ENCODE measurements around the gene GPR39. TPM values are rescaled to one million over a fixed set of nuclear protein-coding genes. Genes with fewer than 3 reads are reported as not detected.

Gene GPR39
- polyA plus RNA-seq, 4 donors = 3.8 to 12.6 (median 5.3) TPM

DNA sequence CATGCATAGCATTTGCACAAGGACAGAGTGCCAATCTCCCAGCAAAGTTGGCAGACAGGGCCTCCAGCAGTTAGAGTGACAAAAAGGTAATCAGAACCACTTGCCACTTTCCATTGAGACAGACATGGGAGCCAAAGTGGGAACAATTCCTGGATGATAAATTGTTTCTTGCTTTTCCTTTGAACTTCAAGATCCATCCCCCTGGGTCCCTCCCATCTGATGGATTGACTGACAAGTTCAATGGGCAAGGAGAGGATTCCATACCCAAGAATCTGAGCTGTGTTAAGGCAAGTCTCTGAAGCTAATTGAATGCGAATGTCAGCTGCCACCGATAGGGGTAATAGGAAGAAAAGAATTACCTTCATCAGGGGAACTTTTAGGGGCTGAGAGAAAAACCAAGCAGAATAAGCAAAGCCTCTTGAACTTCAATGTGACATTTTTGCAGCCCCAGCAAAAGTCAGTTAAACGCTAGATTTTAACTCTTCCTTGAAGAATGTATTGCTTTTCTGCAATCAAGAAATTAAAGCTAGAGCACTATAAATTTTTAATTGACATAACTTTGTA is 156.9 kb downstream of the GPR39 start:
- Histone ChIP-seq H3K27ac (ENCODE audit: low read depth in 1 of 3, low read length in 2 of 3) (no peak overlapping the region), H3K36me3 (ENCODE audit: control insufficient read depth in 3 of 3, insufficient read depth in 2 of 3, low read depth in 1 of 3, low read length in 3 of 3) (no peaks in the 10 kb centered on the region), H3K4me3 (ENCODE audit: low read depth in 1 of 3, low read length in 3 of 3) (no peak overlapping the region), H3K27me3 (ENCODE audit: control insufficient read depth in 3 of 3, insufficient read depth in 3 of 3, low read length in 3 of 3) (no peaks in the 10 kb centered on the region), H3K4me1 (ENCODE audit: control insufficient read depth in 3 of 3, insufficient read depth in 2 of 3, low read depth in 1 of 3, low read length in 2 of 3) (no peaks in the 10 kb centered on the region), H3K9me3 (ENCODE audit: control insufficient read depth in 2 of 2, insufficient read depth in 1 of 2, low read depth in 1 of 2, low read length in 1 of 2) (no peaks in the 10 kb centered on the region)
- WGBS, 3 donors = 89 to 93% (median 90%) methylated on average over 3 of the region's 3 CpGs
- no peak for FAIRE-seq
- DNase-seq = no peak

DNA sequence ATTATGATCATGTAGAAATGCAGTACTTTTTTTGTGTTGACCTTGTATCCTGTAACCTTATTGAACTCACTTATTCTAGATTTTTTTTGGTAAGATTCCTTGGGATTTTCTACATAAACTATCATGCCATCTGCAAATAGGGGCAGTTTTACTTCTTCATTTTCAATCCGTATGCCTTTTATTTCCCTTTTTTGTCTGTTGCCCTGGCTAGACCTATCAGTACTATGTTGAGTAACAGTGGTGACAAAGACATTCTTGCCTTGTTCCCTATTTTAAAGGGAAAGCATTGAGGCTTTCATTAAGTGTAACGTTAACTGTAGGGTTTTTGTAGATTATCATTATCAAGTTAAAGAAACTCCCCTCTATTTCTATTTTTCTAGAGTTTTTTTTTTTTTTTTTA is 161.1 kb downstream of the GPR39 start:
- DNase-seq (no peak), FAIRE-seq (no peak)
- Histone ChIP-seq H3K36me3 (ENCODE audit: control insufficient read depth in 3 of 3, insufficient read depth in 2 of 3, low read depth in 1 of 3, low read length in 3 of 3) (no peaks in the 10 kb centered on the region), H3K4me1 (ENCODE audit: control insufficient read depth in 3 of 3, insufficient read depth in 2 of 3, low read depth in 1 of 3, low read length in 2 of 3) (no peaks in the 10 kb centered on the region), H3K27me3 (ENCODE audit: control insufficient read depth in 3 of 3, insufficient read depth in 3 of 3, low read length in 3 of 3) (no peaks in the 10 kb centered on the region), H3K9me3 (ENCODE audit: control insufficient read depth in 2 of 2, insufficient read depth in 1 of 2, low read depth in 1 of 2, low read length in 1 of 2) (no peaks in the 10 kb centered on the region), H3K4me3 (ENCODE audit: low read depth in 1 of 3, low read length in 3 of 3) (no peak overlapping the region), H3K27ac (ENCODE audit: low read depth in 1 of 3, low read length in 2 of 3) (no peak overlapping the region)
- WGBS, 3 donors = 62 to 82% (median 74%) methylated on average over 2 of the region's 2 CpGs

DNA sequence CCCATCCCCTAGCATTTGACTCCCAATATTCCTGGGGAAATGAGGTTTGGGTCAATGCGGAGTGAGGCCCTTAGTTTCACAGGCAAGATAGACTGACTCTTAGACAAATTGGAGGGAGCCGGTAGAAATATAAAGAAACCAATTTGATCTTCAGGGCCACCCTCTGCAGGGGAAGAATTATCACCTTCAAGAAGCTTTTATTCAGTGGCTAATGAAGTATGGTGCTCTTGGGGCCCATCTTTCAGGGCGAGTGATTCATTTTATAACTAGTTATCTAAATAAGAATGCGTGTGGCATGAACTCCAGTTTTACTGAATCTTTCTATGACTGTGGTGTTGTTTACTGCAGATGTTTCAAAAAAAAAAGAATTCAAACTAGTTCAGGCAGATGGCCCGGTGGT is 165.0 kb downstream of the GPR39 start:
- DNase-seq (no peak), FAIRE-seq (no peak)
- Histone ChIP-seq H3K4me1 (ENCODE audit: control insufficient read depth in 3 of 3, insufficient read depth in 2 of 3, low read depth in 1 of 3, low read length in 2 of 3) (no peaks in the 10 kb centered on the region), H3K27ac (ENCODE audit: low read depth in 1 of 3, low read length in 2 of 3) (no peak overlapping the region), H3K4me3 (ENCODE audit: low read depth in 1 of 3, low read length in 3 of 3) (no peak overlapping the region), H3K36me3 (ENCODE audit: control insufficient read depth in 3 of 3, insufficient read depth in 2 of 3, low read depth in 1 of 3, low read length in 3 of 3) (no peaks in the 10 kb centered on the region), H3K27me3 (ENCODE audit: control insufficient read depth in 3 of 3, insufficient read depth in 3 of 3, low read length in 3 of 3) (no peaks in the 10 kb centered on the region), H3K9me3 (ENCODE audit: control insufficient read depth in 2 of 2, insufficient read depth in 1 of 2, low read depth in 1 of 2, low read length in 1 of 2) (no peaks in the 10 kb centered on the region)
- 44 to 68% (median 54%) methylated on average over 5 of the region's 5 CpGs for WGBS, 3 donors

DNA sequence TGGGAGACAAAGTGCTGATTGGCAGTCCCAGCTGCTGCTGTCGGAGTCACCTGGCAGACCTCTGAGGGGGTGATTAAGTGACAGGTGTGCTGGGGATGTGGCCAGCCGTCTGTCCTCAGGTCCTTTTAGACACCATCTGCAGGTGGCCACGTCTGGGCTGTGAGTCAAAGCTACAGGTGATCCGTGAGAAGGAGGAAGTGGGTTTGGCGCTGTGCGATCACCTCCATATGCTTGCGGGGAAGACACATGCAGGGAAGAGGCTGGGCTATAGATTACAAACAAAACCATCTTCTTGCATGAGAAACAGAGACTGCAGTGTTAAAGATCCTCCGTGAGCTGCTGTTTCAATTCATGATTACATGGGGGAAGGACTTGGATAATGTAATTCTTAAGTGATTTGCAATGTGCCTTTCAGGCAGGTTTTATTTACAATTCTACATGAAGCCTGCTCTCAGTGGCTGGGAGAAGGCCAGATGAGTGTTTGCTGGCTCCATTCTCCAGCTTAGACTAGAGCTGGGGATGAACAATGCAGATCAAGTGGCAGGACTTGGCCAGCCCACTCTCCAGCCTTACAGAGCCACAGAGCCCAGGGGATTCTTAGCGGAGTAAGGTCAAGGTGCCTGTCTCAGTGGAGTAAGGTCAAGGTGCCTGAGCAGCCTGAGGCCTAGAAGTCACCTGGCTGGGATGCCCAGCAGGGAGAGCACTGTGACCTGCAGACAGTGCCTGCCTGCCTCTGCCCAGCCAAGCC is 165.6 kb downstream of the GPR39 start:
- Histone ChIP-seq H3K4me1 (ENCODE audit: control insufficient read depth in 3 of 3, insufficient read depth in 2 of 3, low read depth in 1 of 3, low read length in 2 of 3) (no peaks in the 10 kb centered on the region), H3K9me3 (ENCODE audit: control insufficient read depth in 2 of 2, insufficient read depth in 1 of 2, low read depth in 1 of 2, low read length in 1 of 2) (no peaks in the 10 kb centered on the region), H3K27ac (ENCODE audit: low read depth in 1 of 3, low read length in 2 of 3) (peak overlapping the region in 1 of 3 donors; percentile 25), H3K27me3 (ENCODE audit: control insufficient read depth in 3 of 3, insufficient read depth in 3 of 3, low read length in 3 of 3) (no peaks in the 10 kb centered on the region), H3K4me3 (ENCODE audit: low read depth in 1 of 3, low read length in 3 of 3) (no peak overlapping the region), H3K36me3 (ENCODE audit: control insufficient read depth in 3 of 3, insufficient read depth in 2 of 3, low read depth in 1 of 3, low read length in 3 of 3) (no peaks in the 10 kb centered on the region)
- FAIRE-seq = no peak
- WGBS, 3 donors = 21 to 54% (median 29%) methylated on average over 9 of the region's 9 CpGs
- peak in 1 of 2 donors; percentile 49 for DNase-seq

DNA sequence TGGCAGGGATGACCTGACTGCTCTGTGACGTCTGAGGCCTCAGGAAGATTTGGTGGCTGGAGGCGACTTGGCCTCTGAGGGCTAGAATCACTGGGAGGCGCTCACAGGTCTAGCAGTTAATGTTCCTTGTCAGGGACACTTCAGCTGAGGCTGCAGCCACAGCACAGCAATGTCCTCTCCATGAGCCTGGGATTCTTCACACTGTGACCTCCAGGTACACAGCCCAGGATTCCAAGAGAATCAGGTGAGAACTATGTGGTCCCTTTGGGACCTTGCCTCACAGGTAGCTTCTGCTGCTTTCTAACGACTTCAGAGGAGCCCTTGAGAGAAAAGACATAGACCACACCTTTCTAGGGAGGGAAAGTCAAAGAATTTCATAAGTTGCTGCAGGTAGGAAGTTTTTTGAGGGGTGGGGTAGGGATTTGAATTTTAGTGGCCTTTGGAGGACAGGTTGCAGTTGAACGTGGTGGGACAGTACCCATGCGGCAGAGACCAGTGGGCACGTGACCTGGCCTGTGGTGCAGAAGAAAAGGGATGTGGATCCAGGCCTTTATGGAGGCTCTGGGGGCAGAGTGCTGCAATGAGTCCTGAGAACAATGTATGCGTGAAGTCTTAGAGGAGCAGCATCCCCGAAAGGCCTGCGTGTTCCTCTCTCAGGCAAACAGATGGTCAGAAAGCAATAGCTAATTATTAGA is 167.2 kb downstream of the GPR39 start:
- WGBS, 3 donors = 83 to 87% (median 87%) methylated on average over 10 of the region's 10 CpGs
- Histone ChIP-seq H3K27me3 (ENCODE audit: control insufficient read depth in 3 of 3, insufficient read depth in 3 of 3, low read length in 3 of 3) (no peaks in the 10 kb centered on the region), H3K27ac (ENCODE audit: low read depth in 1 of 3, low read length in 2 of 3) (no peak overlapping the region), H3K4me1 (ENCODE audit: control insufficient read depth in 3 of 3, insufficient read depth in 2 of 3, low read depth in 1 of 3, low read length in 2 of 3) (peaks cover 0 to 11% (median 0%) of the 10 kb centered on the region in 3 donors), H3K36me3 (ENCODE audit: control insufficient read depth in 3 of 3, insufficient read depth in 2 of 3, low read depth in 1 of 3, low read length in 3 of 3) (no peaks in the 10 kb centered on the region), H3K4me3 (ENCODE audit: low read depth in 1 of 3, low read length in 3 of 3) (no peak overlapping the region), H3K9me3 (ENCODE audit: control insufficient read depth in 2 of 2, insufficient read depth in 1 of 2, low read depth in 1 of 2, low read length in 1 of 2) (no peaks in the 10 kb centered on the region)
- no peak for FAIRE-seq
- DNase-seq = no peak

DNA sequence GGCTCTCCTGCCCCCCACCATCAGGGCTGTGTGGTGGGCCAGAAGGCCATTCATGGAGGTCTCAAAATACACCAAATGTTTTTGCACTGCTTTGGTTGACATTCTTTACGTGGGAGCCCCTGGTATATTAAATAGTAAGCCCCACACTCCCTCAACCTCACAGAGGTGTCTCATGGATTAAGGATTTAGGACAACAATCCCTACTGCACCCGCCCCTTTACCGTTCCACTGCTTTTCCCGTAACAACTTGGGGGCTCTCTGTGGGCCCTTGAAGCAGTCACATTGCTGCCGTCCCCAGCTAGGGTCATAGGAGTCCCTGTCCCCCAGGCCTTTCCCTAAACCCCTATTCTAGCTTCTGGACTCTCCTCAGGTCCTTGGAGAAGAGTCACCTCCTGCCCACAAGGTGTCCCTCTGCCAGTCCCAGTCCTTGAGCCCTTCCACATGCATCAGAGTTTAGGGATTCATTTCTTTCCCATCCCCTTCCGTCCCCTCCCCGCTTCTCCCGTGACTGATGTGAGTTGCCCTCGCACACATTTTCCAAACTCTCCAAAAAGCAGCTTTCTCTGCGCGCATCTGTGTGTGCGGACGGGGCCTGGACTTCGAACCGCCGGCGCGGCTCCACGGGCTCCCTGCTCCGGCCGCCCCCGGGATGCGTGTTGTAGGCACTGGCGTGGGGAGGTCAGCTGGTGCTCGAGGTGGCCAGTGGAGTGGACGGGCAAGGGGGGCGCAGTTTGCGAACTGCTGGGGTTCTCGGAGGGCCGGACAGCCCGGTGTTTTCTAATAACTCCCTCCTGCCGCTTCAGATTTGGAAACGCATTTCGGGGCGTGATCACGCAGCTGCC is 168.6 kb downstream of the GPR39 start:
- no peak for FAIRE-seq
- 94 to 95% (median 94%) methylated on average over 36 of the region's 36 CpGs for WGBS, 3 donors

DNA sequence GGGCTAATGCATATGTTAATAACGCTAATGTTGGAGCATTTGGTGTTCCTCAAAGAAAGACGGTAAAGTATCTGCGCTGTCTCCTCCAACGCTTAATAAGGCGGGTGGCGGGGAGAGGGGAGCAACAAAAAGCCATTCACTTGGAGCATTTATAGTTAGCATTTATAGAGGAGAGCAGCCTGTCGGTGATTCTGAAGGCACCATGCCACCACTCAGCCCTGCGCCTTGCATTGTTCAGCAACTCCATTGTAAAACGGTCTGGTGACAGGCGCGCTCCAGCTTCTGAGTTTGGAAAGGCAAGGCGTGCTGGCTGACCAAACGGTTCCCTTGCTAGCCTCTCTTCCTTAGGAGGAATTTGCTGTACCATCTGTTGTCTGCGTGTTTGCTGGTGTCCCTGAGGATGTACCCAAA is 169.5 kb downstream of the GPR39 start:
- 85 to 94% (median 85%) methylated on average over 14 of the region's 14 CpGs for WGBS, 3 donors
- DNase-seq (no peak), FAIRE-seq (no peak)
- Histone ChIP-seq H3K36me3 (ENCODE audit: control insufficient read depth in 3 of 3, insufficient read depth in 2 of 3, low read depth in 1 of 3, low read length in 3 of 3) (no peaks in the 10 kb centered on the region), H3K27me3 (ENCODE audit: control insufficient read depth in 3 of 3, insufficient read depth in 3 of 3, low read length in 3 of 3) (no peaks in the 10 kb centered on the region), H3K4me1 (ENCODE audit: control insufficient read depth in 3 of 3, insufficient read depth in 2 of 3, low read depth in 1 of 3, low read length in 2 of 3) (peaks cover 0 to 18% (median 3%) of the 10 kb centered on the region in 3 donors), H3K27ac (ENCODE audit: low read depth in 1 of 3, low read length in 2 of 3) (no peak overlapping the region), H3K9me3 (ENCODE audit: control insufficient read depth in 2 of 2, insufficient read depth in 1 of 2, low read depth in 1 of 2, low read length in 1 of 2) (no peaks in the 10 kb centered on the region), H3K4me3 (ENCODE audit: low read depth in 1 of 3, low read length in 3 of 3) (no peak overlapping the region)

More for the DNA sequence above, 168.6 kb downstream of the GPR39 start:
- H3K4me3 ChIP-seq (ENCODE audit: low read depth in 1 of 3, low read length in 3 of 3) = no peak overlapping the region
- H3K27ac ChIP-seq (ENCODE audit: low read depth in 1 of 3, low read length in 2 of 3) = no peak overlapping the region
- no peaks in the 10 kb centered on the region for H3K36me3 ChIP-seq (ENCODE audit: control insufficient read depth in 3 of 3, insufficient read depth in 2 of 3, low read depth in 1 of 3, low read length in 3 of 3)
- peaks cover 0 to 18% (median 3%) of the 10 kb centered on the region in 3 donors for H3K4me1 ChIP-seq (ENCODE audit: control insufficient read depth in 3 of 3, insufficient read depth in 2 of 3, low read depth in 1 of 3, low read length in 2 of 3)
- no peaks in the 10 kb centered on the region for H3K9me3 ChIP-seq (ENCODE audit: control insufficient read depth in 2 of 2, insufficient read depth in 1 of 2, low read depth in 1 of 2, low read length in 1 of 2)
- DNase-seq = no peak
- H3K27me3 ChIP-seq (ENCODE audit: control insufficient read depth in 3 of 3, insufficient read depth in 3 of 3, low read length in 3 of 3) = no peaks in the 10 kb centered on the region

DNA sequence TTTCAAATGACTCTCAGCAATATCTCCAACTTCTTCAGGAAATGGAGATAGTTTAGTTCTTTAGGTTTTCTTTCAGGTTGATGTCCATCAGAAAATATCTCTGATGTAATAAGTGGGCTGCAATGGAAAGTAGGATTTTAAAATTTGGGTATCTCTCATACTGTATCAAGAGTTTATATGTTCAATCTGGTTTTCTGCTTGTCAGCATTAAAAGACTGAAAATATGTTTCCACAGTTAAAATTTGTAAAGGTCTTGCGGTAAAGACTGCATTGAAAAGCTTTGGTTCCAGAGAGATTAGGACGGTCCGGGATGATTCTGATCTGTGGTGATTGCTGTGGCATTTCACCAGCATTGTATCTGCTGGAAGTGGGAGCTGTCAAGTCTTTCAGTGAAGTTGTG is 170.2 kb downstream of the GPR39 start:
- no peaks in the 10 kb centered on the region for H3K27me3 ChIP-seq (ENCODE audit: control insufficient read depth in 3 of 3, insufficient read depth in 3 of 3, low read length in 3 of 3)
- peaks cover 0 to 18% (median 3%) of the 10 kb centered on the region in 3 donors for H3K4me1 ChIP-seq (ENCODE audit: control insufficient read depth in 3 of 3, insufficient read depth in 2 of 3, low read depth in 1 of 3, low read length in 2 of 3)
- no peak overlapping the region for H3K4me3 ChIP-seq (ENCODE audit: low read depth in 1 of 3, low read length in 3 of 3)
- 95 to 98% (median 97%) methylated on average over 3 of the region's 3 CpGs for WGBS, 3 donors
- H3K36me3 ChIP-seq (ENCODE audit: control insufficient read depth in 3 of 3, insufficient read depth in 2 of 3, low read depth in 1 of 3, low read length in 3 of 3) = no peaks in the 10 kb centered on the region
- no peaks in the 10 kb centered on the region for H3K9me3 ChIP-seq (ENCODE audit: control insufficient read depth in 2 of 2, insufficient read depth in 1 of 2, low read depth in 1 of 2, low read length in 1 of 2)
- no peak overlapping the region for H3K27ac ChIP-seq (ENCODE audit: low read depth in 1 of 3, low read length in 2 of 3)
- FAIRE-seq (no peak), DNase-seq (no peak)
